IPS-20b (cell line): ENCODE results near the gene FOXN1.

Source experiments
- H3K27ac ChIP-seq: one replicate; pipeline ENCODE4 v1.5.1; 2013; ENCODE audit warnings: low read length
- H3K27me3 ChIP-seq: 2 replicates; pipeline ENCODE4 v1.6.1; 2013; ENCODE audit warnings: mild to moderate bottlenecking, low read length, inconsistent platforms; ENCODE audit not compliant: insufficient read depth
- H3K36me3 ChIP-seq: 2 replicates; pipeline ENCODE4 v1.6.1; 2013; ENCODE audit warnings: low read depth, mild to moderate bottlenecking, inconsistent platforms, low read length, moderate library complexity; ENCODE audit not compliant: insufficient read depth
- H3K4me1 ChIP-seq: 2 replicates; pipeline ENCODE4 v1.6.1; 2013; ENCODE audit warnings: mild to moderate bottlenecking, control low read depth, inconsistent platforms, low read length, moderate library complexity; ENCODE audit not compliant: insufficient read depth
- H3K4me3 ChIP-seq: 2 replicates; pipeline ENCODE4 v1.5.1; 2013; ENCODE audit warnings: mild to moderate bottlenecking, low read length, inconsistent platforms
- H3K9ac ChIP-seq: 2 replicates; pipeline ENCODE4 v1.6.1; 2013; ENCODE audit warnings: low read depth, mild to moderate bottlenecking, inconsistent platforms, low read length, moderate library complexity
- H3K9me3 ChIP-seq: 2 replicates; pipeline ENCODE4 v1.6.1; 2013; ENCODE audit warnings: mild to moderate bottlenecking, low read depth, low read length, inconsistent platforms; ENCODE audit not compliant: insufficient read depth

The FOXN1 gene

GRCh38 chr17:28494445-28495188 is 11.5 kb upstream of the FOXN1 start:
- no peaks in the 10 kb centered on the region for H3K36me3 ChIP-seq
- H3K27ac ChIP-seq: no peak overlapping the region
- H3K4me3 ChIP-seq: no peak overlapping the region
- no peaks in the 10 kb centered on the region for H3K4me1 ChIP-seq
- H3K9ac ChIP-seq: no peak overlapping the region
- no peaks in the 10 kb centered on the region for H3K9me3 ChIP-seq
- H3K27me3 ChIP-seq: no peaks in the 10 kb centered on the region

GRCh38 chr17:28495635-28496034 is 10.5 kb upstream of the FOXN1 start:
- no peaks in the 10 kb centered on the region for H3K9me3 ChIP-seq
- no peaks in the 10 kb centered on the region for H3K4me1 ChIP-seq
- H3K36me3 ChIP-seq: no peaks in the 10 kb centered on the region
- H3K4me3 ChIP-seq: no peak overlapping the region
- H3K27ac ChIP-seq: no peak overlapping the region
- no peak overlapping the region for H3K9ac ChIP-seq
- no peaks in the 10 kb centered on the region for H3K27me3 ChIP-seq

GRCh38 chr17:28497931-28498330 is 8.2 kb upstream of the FOXN1 start:
- no peaks in the 10 kb centered on the region for H3K9me3 ChIP-seq

GRCh38 chr17:28498652-28499363 is 7.3 kb upstream of the FOXN1 start:
- Histone ChIP-seq H3K36me3 (no peaks in the 10 kb centered on the region), H3K4me1 (no peaks in the 10 kb centered on the region), H3K9me3 (no peaks in the 10 kb centered on the region), H3K27ac (no peak overlapping the region), H3K4me3 (no peak overlapping the region), H3K27me3 (no peaks in the 10 kb centered on the region), H3K9ac (no peak overlapping the region)

More at GRCh38 chr17:28497931-28498330, 8.2 kb upstream of the FOXN1 start:
- Histone ChIP-seq H3K4me1 (no peaks in the 10 kb centered on the region), H3K27ac (no peak overlapping the region), H3K9ac (no peak overlapping the region), H3K4me3 (no peak overlapping the region), H3K27me3 (no peaks in the 10 kb centered on the region), H3K36me3 (no peaks in the 10 kb centered on the region)

- H3K27ac ChIP-seq: no peak overlapping the region
- no peaks in the 10 kb centered on the region for H3K27me3 ChIP-seq
- H3K4me1 ChIP-seq: no peaks in the 10 kb centered on the region
- H3K36me3 ChIP-seq: no peaks in the 10 kb centered on the region
- no peak overlapping the region for H3K4me3 ChIP-seq
- H3K9ac ChIP-seq: no peak overlapping the region
- H3K9me3 ChIP-seq: no peaks in the 10 kb centered on the region
Observed at GRCh38 chr17:28499364-28499664, 6.8 kb upstream of the FOXN1 start.

GRCh38 chr17:28499684-28500357 is 6.3 kb upstream of the FOXN1 start:
- H3K9ac ChIP-seq: no peak overlapping the region
- H3K4me3 ChIP-seq: no peak overlapping the region
- no peak overlapping the region for H3K27ac ChIP-seq
- no peaks in the 10 kb centered on the region for H3K4me1 ChIP-seq
- no peaks in the 10 kb centered on the region for H3K27me3 ChIP-seq
- H3K36me3 ChIP-seq: no peaks in the 10 kb centered on the region
- no peaks in the 10 kb centered on the region for H3K9me3 ChIP-seq

- no peak overlapping the region for H3K27ac ChIP-seq
Observed at GRCh38 chr17:28500712-28501379, 5.3 kb upstream of the FOXN1 start.

GRCh38 chr17:28501421-28502284 is 4.5 kb upstream of the FOXN1 start:
- Histone ChIP-seq H3K27ac (no peak overlapping the region), H3K4me1 (no peaks in the 10 kb centered on the region), H3K9ac (no peak overlapping the region), H3K27me3 (no peaks in the 10 kb centered on the region), H3K36me3 (no peaks in the 10 kb centered on the region), H3K4me3 (no peak overlapping the region), H3K9me3 (no peaks in the 10 kb centered on the region)

More at GRCh38 chr17:28500712-28501379, 5.3 kb upstream of the FOXN1 start:
- H3K27me3 ChIP-seq: no peaks in the 10 kb centered on the region
- H3K9me3 ChIP-seq: no peaks in the 10 kb centered on the region
- H3K4me3 ChIP-seq: no peak overlapping the region
- no peak overlapping the region for H3K9ac ChIP-seq
- no peaks in the 10 kb centered on the region for H3K36me3 ChIP-seq
- no peaks in the 10 kb centered on the region for H3K4me1 ChIP-seq

GRCh38 chr17:28503420-28503819 is 2.7 kb upstream of the FOXN1 start:
- Histone ChIP-seq H3K9ac (no peak overlapping the region), H3K4me1 (0 out of 2 replicates have a peak, but pooled peaks cover 3% of the 10 kb centered on the region), H3K9me3 (no peaks in the 10 kb centered on the region), H3K4me3 (no peak overlapping the region), H3K36me3 (no peaks in the 10 kb centered on the region), H3K27me3 (peaks cover 5% of the 10 kb centered on the region), H3K27ac (no peak overlapping the region)

- H3K9me3 ChIP-seq: no peaks in the 10 kb centered on the region
- no peak overlapping the region for H3K9ac ChIP-seq
- H3K27me3 ChIP-seq: peaks cover 7% of the 10 kb centered on the region
- H3K36me3 ChIP-seq: no peaks in the 10 kb centered on the region
- no peak overlapping the region for H3K27ac ChIP-seq
- 0 out of 2 replicates have a peak, but pooled peaks cover 3% of the 10 kb centered on the region for H3K4me1 ChIP-seq
- no peak overlapping the region for H3K4me3 ChIP-seq
Observed at GRCh38 chr17:28506763-28507487, 777 bp downstream of the FOXN1 start.
